Effector memory CD4-positive, alpha-beta T cell (primary cell): ENCODE data around the gene PLEKHA6.

Source experiments
- DNase-seq, 3 donors: peaks; one replicate each; pipeline ENCODE4 v3.0.0-alpha.2; 2020
- H3K27ac ChIP-seq: 2 replicates; pipeline ENCODE4 v1.7.0; 2013; ENCODE audit warnings: mild to moderate bottlenecking, low read length, moderate library complexity; ENCODE audit not compliant: insufficient read depth, poor library complexity, severe bottlenecking
- H3K27me3 ChIP-seq: replicated peaks from 2 replicates; pipeline ENCODE4 v1.7.0; 2013; ENCODE audit warnings: mild to moderate bottlenecking, low read length; ENCODE audit not compliant: insufficient read depth, control insufficient read depth, poor library complexity, severe bottlenecking
- H3K36me3 ChIP-seq: 2 replicates; pipeline ENCODE4 v1.7.0; 2013; ENCODE audit warnings: mild to moderate bottlenecking, low read length, moderate library complexity; ENCODE audit not compliant: control insufficient read depth, insufficient read depth
- H3K4me1 ChIP-seq: 2 replicates; pipeline ENCODE4 v1.7.0; 2013; ENCODE audit warnings: low read length, mild to moderate bottlenecking; ENCODE audit not compliant: control insufficient read depth, insufficient read depth, poor library complexity, severe bottlenecking
- H3K4me3 ChIP-seq: 2 replicates; pipeline ENCODE4 v1.7.0; 2013; ENCODE audit warnings: low read length, low read depth, mild to moderate bottlenecking; ENCODE audit not compliant: insufficient read depth, poor library complexity, severe bottlenecking
- H3K9me3 ChIP-seq: 2 replicates; pipeline ENCODE4 v1.7.0; 2013; ENCODE audit warnings: mild to moderate bottlenecking, low read length, moderate library complexity; ENCODE audit not compliant: control insufficient read depth

The PLEKHA6 gene

DNA sequence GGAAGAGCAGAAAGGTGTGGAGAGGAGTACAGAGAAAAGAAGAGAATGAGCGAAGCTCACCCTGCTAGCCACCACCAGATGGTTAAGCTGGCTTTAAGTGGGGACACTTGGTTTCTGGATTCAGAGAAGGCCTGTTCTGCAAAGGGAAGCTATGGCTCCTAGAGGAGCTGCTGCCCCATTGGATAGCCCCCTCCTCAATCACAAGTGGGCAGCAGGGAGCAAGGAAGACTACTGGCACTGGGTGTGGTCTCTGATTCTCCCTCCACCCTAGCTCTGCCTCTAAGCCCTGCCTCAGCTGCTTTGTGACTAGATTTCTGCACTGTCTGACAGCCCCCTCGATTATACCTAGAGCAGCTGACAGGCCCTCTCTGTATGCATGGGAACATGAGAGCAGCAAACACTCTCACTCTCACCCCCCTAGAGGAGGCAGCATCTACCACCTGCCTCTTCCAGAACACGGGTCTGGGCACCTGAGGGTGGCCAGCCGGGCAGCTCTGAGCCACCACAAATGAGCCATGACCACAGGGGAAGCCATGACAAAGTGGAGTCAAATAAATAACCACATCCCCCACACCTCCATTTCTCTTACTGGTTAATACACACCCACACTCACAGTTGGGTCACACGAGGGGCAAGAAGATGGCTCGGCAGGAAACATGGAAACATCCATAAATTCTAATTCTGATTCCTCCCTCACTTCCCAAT lies 13.6 kb downstream of the PLEKHA6 start:
- Histone ChIP-seq H3K27ac (no peak overlapping the region), H3K9me3 (no peaks in the 10 kb centered on the region), H3K27me3 (no peaks in the 10 kb centered on the region), H3K4me3 (no peak overlapping the region), H3K36me3 (no peaks in the 10 kb centered on the region), H3K4me1 (no peaks in the 10 kb centered on the region)
- no peak for DNase-seq

DNA sequence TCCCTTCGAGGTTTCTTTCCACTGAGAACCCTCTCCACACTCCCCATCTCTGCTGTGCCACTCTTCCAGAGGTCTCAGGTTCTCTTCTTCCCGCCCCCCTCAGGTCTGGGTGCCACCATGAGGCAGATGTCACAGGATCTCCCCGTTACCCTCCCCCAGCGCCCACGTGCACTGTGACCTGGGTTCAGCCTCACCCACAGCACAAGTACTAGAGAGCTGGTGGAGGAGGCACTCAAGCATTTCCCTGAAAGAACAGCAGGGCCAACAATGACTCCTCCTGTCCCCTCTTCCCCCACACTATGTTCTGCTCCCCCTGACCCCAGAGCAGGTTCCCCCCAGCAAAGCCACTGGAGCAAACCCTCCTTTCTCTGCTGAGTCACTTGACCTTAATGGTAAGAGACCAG lies 14.3 kb downstream of the PLEKHA6 start:
- no peak for DNase-seq
- Histone ChIP-seq H3K9me3 (no peaks in the 10 kb centered on the region), H3K27ac (no peak overlapping the region), H3K4me1 (no peaks in the 10 kb centered on the region), H3K4me3 (no peak overlapping the region), H3K27me3 (no peaks in the 10 kb centered on the region), H3K36me3 (no peaks in the 10 kb centered on the region)

DNA sequence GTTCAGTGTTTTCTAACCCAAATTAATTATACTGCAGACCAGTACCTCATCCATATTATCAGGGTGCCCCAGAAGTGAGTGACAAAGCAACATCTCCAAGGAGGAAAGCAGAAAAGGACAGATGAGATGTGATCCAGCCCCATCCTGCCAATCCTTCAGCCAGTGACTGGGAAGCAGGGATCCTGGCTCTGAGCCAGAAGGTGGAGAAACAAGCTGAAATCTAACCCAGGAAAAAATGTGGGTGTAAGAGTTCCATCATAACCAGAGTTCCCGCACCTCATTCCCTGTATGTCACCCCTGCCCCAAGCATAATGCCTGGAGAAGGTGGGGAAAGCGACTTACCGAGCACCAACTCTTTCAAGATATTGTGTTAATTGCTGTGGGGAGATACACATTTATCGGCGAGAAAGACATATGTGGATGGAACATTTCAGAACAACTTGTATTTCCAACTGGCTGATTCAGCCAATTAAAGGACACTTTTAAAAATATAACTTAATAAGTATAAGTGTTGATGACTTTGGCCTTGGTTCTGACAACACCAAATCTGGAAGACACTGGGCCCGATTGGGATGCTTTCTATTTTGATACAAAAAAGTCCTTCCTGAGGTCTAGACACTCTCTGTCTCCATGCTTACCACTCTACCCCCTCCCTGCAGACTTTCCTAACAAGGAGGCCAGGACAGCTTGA lies 14.9 kb downstream of the PLEKHA6 start:
- Histone ChIP-seq H3K36me3 (no peaks in the 10 kb centered on the region), H3K27ac (no peak overlapping the region), H3K4me1 (no peaks in the 10 kb centered on the region), H3K27me3 (no peaks in the 10 kb centered on the region), H3K9me3 (no peaks in the 10 kb centered on the region), H3K4me3 (no peak overlapping the region)
- DNase-seq, result no peak

DNA sequence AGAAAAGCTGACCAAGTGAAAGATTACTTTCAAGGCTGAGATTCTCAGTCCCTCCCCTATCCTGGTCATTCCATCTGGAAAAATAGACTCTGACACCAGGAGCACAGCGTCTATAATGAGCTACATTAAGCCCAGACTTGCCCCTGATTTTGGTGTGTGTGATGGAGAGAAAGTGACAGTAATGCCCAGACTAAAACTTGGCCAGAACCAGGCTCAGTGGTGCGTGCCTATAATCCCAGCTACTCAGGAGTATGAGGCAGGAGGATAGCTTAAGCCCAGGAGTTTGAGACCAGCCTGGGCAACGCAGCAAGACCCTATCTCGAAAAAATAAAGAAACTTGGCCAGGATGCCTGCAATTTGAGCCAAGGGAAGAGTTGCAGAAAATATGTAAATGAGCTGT lies 15.9 kb downstream of the PLEKHA6 start:
- DNase-seq, result no peak

DNA sequence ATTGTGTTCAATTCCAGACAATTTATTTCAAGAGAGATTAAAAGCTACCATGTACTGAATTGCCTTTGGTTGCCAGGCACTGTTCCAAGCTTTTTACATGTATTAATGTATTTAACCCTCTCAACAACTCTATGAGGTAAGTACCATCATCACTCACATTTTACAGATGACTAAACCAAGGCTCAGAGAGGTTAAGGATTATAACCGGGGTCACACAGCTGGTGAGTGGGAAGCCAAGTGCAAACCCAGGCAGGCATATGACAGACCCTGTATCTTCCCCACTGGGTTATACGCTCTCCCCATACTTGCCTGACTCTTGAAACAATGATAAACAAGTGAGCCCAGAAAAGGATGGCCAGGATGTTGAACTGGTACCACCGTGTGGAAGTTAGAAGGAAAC lies 16.5 kb downstream of the PLEKHA6 start:
- no peak overlapping the region for H3K4me3 ChIP-seq
- no peaks in the 10 kb centered on the region for H3K4me1 ChIP-seq
- H3K27me3 ChIP-seq, result no peaks in the 10 kb centered on the region
- no peaks in the 10 kb centered on the region for H3K9me3 ChIP-seq
- no peak overlapping the region for H3K27ac ChIP-seq
- no peaks in the 10 kb centered on the region for H3K36me3 ChIP-seq
- no peak for DNase-seq

More for the DNA sequence above, 15.9 kb downstream of the PLEKHA6 start:
- no peaks in the 10 kb centered on the region for H3K9me3 ChIP-seq
- no peak overlapping the region for H3K4me3 ChIP-seq
- no peaks in the 10 kb centered on the region for H3K4me1 ChIP-seq
- no peaks in the 10 kb centered on the region for H3K36me3 ChIP-seq
- no peak overlapping the region for H3K27ac ChIP-seq
- H3K27me3 ChIP-seq, result no peaks in the 10 kb centered on the region

DNA sequence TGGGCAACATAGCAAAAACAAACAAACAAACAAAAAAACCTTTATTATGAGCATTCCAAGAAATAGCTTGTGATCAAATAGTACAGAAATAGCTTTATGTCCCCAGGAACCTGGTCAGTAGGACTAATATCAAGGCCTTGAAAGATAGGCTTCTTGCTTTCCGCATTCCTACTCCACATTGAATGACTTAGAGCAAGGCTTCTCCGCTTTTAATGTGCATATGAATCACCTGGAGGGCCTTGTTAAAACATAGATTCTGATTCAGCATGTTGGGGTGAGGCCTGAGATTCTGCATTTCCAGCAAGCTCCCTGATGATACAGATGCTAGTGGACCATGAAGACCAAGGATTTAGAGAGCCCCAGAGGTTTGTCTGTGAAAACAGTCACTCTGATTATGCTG lies 17.4 kb downstream of the PLEKHA6 start:
- Histone ChIP-seq H3K4me3 (no peak overlapping the region), H3K4me1 (no peaks in the 10 kb centered on the region), H3K36me3 (no peaks in the 10 kb centered on the region), H3K27ac (no peak overlapping the region), H3K9me3 (no peaks in the 10 kb centered on the region), H3K27me3 (no peaks in the 10 kb centered on the region)
- DNase-seq, result no peak

DNA sequence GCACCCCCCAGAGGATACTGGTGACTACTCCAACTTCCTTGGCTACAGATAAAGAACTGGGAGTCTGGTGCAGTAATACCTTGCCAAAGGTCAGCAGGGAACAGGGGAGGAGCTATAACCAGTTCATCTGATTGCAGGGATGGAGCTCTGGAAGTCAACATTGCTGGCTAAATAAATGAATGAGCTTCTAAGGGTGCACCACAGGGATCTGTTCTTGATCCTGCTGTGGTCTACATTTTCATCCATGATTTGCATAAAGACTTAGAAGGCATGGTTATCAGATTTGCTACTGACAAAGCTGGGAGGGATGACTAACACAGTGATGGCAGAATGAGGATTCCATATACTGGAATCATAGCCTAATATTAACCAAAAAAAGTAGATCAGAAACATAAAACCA lies 18.3 kb downstream of the PLEKHA6 start:
- DNase-seq, result no peak
- Histone ChIP-seq H3K4me1 (no peaks in the 10 kb centered on the region), H3K4me3 (no peak overlapping the region), H3K27ac (no peak overlapping the region), H3K9me3 (no peaks in the 10 kb centered on the region), H3K36me3 (no peaks in the 10 kb centered on the region), H3K27me3 (no peaks in the 10 kb centered on the region)

DNA sequence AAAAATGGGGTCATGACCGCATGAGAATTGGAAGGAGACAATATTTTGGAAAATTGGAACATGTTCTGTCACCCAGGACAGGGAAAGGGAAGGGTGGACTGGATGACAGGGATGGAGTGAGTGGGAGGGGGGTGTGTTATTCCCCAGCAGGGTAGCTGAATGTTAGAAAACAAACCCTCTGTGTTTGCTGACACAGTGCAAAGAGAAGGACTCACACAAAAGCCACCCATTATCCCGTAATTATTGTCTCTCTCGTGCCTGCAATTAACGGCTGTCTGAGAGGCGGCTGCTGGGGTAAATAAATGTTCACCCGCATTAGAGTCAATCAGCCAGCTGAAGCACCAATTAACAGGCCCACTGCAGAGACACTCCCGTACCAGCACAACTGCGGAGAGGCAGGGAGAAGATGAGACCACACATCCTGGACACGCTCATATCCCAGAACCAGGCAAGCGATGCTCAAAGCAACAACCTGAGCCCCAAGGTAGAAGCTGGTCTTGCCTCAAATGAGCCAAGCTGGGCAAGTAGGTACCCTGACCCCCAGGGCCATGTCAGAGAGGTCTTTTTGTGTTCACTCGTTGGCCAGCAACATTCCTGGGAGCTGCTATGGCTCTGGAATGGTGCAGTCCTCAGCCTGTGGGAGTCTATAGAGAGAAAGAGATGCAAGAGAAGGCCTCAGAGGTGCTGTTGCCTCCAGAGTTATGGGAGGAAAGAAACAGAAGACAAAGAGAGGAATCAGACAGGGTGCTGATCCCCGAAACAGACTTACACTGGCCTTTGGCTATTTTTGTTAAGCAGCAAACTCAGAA lies 19.4 kb downstream of the PLEKHA6 start:
- no peaks in the 10 kb centered on the region for H3K36me3 ChIP-seq
- H3K4me3 ChIP-seq, result no peak overlapping the region
- no peak for DNase-seq
- H3K27me3 ChIP-seq, result no peaks in the 10 kb centered on the region
- H3K4me1 ChIP-seq, result no peaks in the 10 kb centered on the region
- H3K9me3 ChIP-seq, result no peaks in the 10 kb centered on the region
- no peak overlapping the region for H3K27ac ChIP-seq

DNA sequence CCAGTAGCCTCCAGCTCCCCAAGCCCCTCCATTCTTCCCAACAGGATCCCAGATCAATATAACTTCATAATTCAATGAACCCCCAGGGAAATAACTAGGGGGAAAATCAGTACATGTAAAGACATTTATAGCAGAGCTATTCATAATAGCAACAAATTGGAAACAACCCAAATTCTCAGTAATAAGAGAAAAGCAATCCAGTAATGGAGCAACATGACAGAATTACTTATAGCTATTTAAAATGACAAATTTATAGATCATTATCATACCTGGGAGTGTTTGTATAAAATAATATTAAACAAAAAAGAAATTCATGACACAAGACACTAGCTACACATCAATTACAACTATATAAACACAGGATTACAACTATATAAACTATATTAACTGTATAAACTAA lies 20.2 kb downstream of the PLEKHA6 start:
- no peaks in the 10 kb centered on the region for H3K9me3 ChIP-seq
- no peak for DNase-seq
- no peak overlapping the region for H3K27ac ChIP-seq
- H3K4me3 ChIP-seq, result no peak overlapping the region
- H3K36me3 ChIP-seq, result no peaks in the 10 kb centered on the region
- no peaks in the 10 kb centered on the region for H3K27me3 ChIP-seq
- no peaks in the 10 kb centered on the region for H3K4me1 ChIP-seq

DNA sequence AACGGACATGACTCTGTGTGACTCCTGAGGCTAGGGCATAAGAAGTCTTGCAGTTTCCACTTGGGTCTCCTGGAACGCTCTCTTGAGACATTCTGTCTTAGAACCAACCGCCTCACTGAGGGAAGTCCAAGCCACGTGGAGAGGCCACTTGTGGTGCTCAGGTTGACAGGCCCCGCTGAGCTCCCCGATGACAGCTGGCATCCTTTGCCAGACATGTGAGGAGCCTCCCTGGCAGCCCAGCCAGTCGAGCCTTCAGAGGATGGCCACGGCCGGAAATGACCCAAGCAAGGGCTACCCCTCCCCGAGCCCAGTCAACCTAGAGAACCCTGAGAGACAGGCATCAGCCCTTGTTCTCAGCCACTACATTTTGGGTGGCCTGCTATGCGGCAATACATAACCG lies 20.7 kb downstream of the PLEKHA6 start:
- no peaks in the 10 kb centered on the region for H3K36me3 ChIP-seq
- no peaks in the 10 kb centered on the region for H3K9me3 ChIP-seq
- H3K4me3 ChIP-seq, result no peak overlapping the region
- DNase-seq, result no peak
- no peaks in the 10 kb centered on the region for H3K27me3 ChIP-seq
- no peaks in the 10 kb centered on the region for H3K4me1 ChIP-seq
- H3K27ac ChIP-seq, result no peak overlapping the region
